ENCODE measurements around the gene GABRD.

The GABRD gene

DNA sequence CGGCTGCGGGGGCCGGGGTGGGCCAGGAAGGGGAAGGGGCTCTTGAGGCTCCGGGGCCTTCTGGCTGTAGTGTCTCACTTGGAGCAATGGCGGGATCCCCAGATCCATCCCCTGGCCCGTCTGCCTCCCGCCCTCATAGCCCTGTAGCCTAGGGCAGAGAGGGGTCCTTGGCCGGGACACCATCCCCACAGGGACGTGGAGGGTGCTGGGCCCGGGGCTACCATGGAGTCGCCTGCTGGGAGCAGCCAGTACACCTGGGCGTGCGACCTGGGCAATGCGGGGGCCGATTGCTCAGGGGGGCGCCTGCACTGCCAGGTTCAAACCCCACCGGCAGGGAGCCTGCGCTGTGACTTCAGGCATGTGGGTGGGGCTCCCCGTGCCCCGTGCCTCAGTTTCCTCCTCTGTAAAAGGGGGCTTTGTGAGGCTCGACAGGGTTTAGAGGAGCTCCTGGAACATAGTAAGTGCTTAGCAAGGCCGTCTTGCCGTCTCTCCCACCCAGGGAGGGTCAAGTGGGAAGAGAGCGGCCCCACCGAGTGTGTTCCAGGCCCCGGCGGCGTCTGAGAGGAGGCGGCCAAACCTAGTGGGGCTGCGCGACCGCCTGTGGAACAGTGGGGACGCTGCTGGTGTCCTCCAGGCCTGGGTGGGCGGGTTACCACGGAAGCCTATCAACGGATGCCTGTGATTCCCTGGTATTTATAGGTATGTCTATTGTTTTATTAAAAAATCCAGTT, 51.8 kb downstream of the GABRD start:
- TF ChIP-seq FOXP2 (optimal IDR thresholded peaks at IDR 0.05; ENCODE audit: borderline replicate concordance, extremely low read depth, extremely low read length, insufficient read depth) (no peak), POLR2AphosphoS5 (IDR thresholded peaks at IDR 0.05; ENCODE audit: low read depth, low read length) (no peak), SIN3A (IDR thresholded peaks at IDR 0.05; ENCODE audit: borderline replicate concordance, insufficient read depth, low read length) (no peak), TAF1 (IDR thresholded peaks at IDR 0.05; ENCODE audit: borderline replicate concordance, insufficient read depth, low read length) (no peak)
- TF ChIP-seq, protein P1, sequence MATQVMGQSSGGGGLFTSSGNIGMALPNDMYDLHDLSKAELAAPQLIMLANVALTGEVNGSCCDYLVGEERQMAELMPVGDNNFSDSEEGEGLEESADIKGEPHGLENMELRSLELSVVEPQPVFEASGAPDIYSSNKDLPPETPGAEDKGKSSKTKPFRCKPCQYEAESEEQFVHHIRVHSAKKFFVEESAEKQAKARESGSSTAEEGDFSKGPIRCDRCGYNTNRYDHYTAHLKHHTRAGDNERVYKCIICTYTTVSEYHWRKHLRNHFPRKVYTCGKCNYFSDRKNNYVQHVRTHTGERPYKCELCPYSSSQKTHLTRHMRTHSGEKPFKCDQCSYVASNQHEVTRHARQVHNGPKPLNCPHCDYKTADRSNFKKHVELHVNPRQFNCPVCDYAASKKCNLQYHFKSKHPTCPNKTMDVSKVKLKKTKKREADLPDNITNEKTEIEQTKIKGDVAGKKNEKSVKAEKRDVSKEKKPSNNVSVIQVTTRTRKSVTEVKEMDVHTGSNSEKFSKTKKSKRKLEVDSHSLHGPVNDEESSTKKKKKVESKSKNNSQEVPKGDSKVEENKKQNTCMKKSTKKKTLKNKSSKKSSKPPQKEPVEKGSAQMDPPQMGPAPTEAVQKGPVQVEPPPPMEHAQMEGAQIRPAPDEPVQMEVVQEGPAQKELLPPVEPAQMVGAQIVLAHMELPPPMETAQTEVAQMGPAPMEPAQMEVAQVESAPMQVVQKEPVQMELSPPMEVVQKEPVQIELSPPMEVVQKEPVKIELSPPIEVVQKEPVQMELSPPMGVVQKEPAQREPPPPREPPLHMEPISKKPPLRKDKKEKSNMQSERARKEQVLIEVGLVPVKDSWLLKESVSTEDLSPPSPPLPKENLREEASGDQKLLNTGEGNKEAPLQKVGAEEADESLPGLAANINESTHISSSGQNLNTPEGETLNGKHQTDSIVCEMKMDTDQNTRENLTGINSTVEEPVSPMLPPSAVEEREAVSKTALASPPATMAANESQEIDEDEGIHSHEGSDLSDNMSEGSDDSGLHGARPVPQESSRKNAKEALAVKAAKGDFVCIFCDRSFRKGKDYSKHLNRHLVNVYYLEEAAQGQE (IDR thresholded peaks at IDR 0.05; ENCODE audit: insufficient read depth in 1 of 2, low read depth in 2 of 2, low read length in 2 of 2) = no peak

DNA sequence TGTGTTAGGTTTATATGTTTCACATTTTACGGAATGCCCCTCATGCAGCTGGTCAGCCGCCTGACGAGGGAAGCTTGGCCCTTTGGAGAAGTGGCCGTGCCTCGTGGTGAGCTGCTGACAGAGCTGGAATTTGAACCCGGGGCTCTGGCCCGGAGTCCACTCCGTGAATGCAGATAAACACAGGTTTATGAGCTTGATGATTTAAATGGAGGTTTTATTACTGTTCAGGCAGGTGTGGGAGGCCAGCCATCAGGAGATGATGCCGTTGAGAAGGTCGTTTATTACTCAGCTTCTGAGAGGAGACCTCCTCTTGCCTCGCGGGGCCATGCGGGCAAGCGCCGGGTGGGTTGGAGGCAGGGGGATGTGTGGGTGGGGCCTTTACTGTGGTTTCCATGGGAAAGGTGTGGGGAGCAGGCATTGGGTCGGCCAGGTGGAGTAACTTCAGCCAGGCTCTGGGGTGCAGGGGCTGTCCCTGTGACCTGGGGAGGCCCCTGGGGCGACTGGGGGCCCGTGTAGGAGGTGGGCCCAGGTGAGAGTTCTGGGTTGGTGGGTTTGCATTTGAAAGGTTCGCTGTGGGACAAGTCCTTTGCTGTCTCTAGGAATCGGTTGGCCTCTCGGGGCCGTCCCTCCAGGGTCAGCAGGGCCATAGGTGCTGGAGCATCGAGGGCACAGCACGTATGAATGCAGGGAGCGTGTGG, 53.1 kb downstream of the GABRD start:
- TF ChIP-seq, protein P1 (IDR thresholded peaks at IDR 0.05; ENCODE audit: insufficient read depth in 1 of 2, low read depth in 2 of 2, low read length in 2 of 2) = no peak
- TF ChIP-seq FOXP2 (optimal IDR thresholded peaks at IDR 0.05; ENCODE audit: borderline replicate concordance, extremely low read depth, extremely low read length, insufficient read depth) (no peak), SIN3A (IDR thresholded peaks at IDR 0.05; ENCODE audit: borderline replicate concordance, insufficient read depth, low read length) (no peak), POLR2AphosphoS5 (IDR thresholded peaks at IDR 0.05; ENCODE audit: low read depth, low read length) (no peak), TAF1 (IDR thresholded peaks at IDR 0.05; ENCODE audit: borderline replicate concordance, insufficient read depth, low read length) (no peak)

DNA sequence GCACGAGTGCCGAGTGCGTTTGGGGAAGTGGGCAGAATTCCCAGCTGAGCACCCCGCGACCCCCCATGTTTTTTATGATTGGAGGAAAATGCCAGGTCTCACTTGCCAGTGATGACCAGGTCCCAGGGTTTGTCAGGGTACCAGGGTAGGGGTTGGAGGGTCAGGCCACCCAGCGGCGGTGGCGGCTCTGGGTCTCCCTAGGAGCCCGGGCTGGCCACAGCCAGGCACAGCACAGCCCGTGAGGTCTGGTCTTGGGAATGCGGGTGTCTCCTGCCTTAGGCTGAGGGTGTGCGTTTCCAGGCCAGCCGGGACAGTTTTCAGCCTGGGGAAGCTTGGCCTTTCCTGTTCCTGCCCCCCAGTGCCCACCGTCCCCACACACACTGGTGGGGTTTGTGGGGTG, 53.7 kb downstream of the GABRD start:
- no peak for TF ChIP-seq SIN3A (IDR thresholded peaks at IDR 0.05; ENCODE audit: borderline replicate concordance, insufficient read depth, low read length)
- no peak for TF ChIP-seq POLR2AphosphoS5 (IDR thresholded peaks at IDR 0.05; ENCODE audit: low read depth, low read length)
- no peak for TF ChIP-seq TAF1 (IDR thresholded peaks at IDR 0.05; ENCODE audit: borderline replicate concordance, insufficient read depth, low read length)
- TF ChIP-seq FOXP2 (optimal IDR thresholded peaks at IDR 0.05; ENCODE audit: borderline replicate concordance, extremely low read depth, extremely low read length, insufficient read depth) = no peak
- TF ChIP-seq, protein P1 (IDR thresholded peaks at IDR 0.05; ENCODE audit: insufficient read depth in 1 of 2, low read depth in 2 of 2, low read length in 2 of 2) = no peak

DNA sequence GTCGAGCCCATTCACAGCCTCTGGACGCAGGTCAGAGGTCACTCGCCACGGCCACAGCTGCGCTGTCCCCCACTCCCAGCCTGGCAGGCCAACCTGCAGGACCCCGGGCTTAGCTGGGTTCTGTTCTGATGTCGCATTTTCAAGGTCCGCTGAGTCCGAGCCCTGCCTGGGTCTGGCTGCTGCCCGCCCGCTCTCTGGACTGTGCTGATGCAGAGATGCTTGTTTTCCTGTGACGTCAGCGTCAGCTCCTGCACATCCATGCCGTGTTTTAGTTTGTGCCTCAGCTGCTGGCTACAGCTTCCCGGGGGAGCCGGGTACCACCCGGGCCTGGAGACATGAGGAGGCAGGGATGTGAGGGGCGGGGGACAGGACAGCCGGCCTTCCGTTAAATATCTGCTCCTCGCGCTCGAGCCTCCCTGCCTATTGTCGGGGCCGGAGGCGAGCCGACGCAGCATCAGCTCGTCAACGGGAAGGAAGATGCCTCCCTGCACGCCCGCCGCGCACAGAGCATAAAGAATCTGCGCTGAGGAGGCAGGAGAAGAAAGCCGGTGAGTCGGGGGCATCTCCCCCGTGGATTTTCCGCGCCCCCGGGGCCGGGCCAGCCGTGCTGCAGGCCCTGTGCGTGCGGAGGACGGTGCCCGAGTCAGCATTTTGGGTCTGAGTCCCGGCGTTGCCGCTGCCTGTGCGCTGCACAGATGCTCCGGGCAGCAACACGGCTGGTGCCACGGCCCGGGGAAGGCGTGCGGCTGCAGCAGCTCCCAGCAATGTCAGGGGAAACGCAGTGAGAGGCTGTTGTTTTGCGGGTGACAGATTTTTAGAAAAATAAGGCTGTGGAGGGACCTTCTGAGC, 54.5 kb downstream of the GABRD start:
- no peak for TF ChIP-seq TAF1 (IDR thresholded peaks at IDR 0.05; ENCODE audit: borderline replicate concordance, insufficient read depth, low read length)
- no peak for TF ChIP-seq POLR2AphosphoS5 (IDR thresholded peaks at IDR 0.05; ENCODE audit: low read depth, low read length)
- TF ChIP-seq FOXP2 (optimal IDR thresholded peaks at IDR 0.05; ENCODE audit: borderline replicate concordance, extremely low read depth, extremely low read length, insufficient read depth) = no peak

DNA sequence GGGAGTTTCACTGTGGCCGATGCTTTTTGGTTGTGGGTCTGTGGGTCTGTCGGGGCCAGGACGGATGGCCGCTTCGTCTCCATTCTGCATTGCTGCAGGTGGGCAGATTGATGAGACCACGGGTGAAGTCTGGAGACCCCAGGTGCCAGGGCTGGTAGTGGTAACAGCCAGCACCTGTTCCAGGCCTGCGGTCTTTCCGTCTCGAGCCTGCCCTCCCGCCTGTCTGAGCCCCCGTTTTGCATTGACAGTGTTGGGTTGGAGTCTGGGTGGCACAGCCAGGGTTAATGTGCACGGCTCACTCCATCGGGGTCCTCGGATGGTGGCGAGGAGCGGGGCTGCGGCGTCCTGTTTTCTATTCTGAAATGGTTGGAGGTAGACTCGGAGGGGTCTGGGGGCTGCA, 55.3 kb downstream of the GABRD start:
- TF ChIP-seq FOXP2 (optimal IDR thresholded peaks at IDR 0.05; ENCODE audit: borderline replicate concordance, extremely low read depth, extremely low read length, insufficient read depth) (no peak), SIN3A (IDR thresholded peaks at IDR 0.05; ENCODE audit: borderline replicate concordance, insufficient read depth, low read length) (no peak), POLR2AphosphoS5 (IDR thresholded peaks at IDR 0.05; ENCODE audit: low read depth, low read length) (no peak), TAF1 (IDR thresholded peaks at IDR 0.05; ENCODE audit: borderline replicate concordance, insufficient read depth, low read length) (no peak)
- TF ChIP-seq, protein P1 (IDR thresholded peaks at IDR 0.05; ENCODE audit: insufficient read depth in 1 of 2, low read depth in 2 of 2, low read length in 2 of 2) = no peak

Measured in PFSK-1 (cell line).